ENCODE measurements around the gene TTC27.
"Not testable (repeated sequence)": the region's sequence is repeated elsewhere in the genome, so short reads cannot be mapped to it uniquely, and the experiment has no call there.

TTC27 gene

DNA sequence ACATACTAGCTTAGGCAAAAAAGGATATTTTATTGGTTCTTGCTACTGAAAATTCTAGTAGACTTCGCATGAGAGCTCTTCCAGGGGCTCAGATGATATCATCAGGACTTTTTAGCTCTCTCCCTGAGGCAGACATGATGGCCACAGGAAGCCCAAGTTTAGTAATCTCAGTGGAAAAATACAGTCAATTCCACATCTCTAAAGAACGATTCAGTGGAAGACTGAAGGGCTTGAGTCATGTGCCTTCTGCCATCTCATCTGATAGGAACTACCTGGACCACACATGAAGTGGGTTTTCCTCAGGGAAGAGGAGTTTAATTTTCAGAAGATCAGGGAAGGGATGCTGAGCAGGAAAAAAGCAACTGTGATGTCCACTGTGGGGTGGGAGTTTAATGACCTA, 117.3 kb downstream of the TTC27 start:
- H3K4me1 Mint-ChIP-seq (ENCODE audit: low read depth), result peaks cover 11% of the 10 kb centered on the region
- H3K9me3 Mint-ChIP-seq, result no peaks in the 10 kb centered on the region
- H3K27ac Mint-ChIP-seq, result peak overlapping the region; percentile 75
- peaks cover 81% of the 10 kb centered on the region for H3K36me3 Mint-ChIP-seq (ENCODE audit: low read depth)
- no peak overlapping the region for H3K4me3 Mint-ChIP-seq
- no peaks in the 10 kb centered on the region for H3K27me3 Mint-ChIP-seq

- Mint-ChIP-seq H3K4me3 (no peak overlapping the region), H3K9me3 (no peaks in the 10 kb centered on the region), H3K27me3 (no peaks in the 10 kb centered on the region), H3K4me1 (ENCODE audit: low read depth) (peaks cover 11% of the 10 kb centered on the region), H3K27ac (no peak overlapping the region), H3K36me3 (ENCODE audit: low read depth) (peaks cover 84% of the 10 kb centered on the region)
These were observed 117.8 kb downstream of the TTC27 start for GRCh38 chr2:32745675-32746074.

- Mint-ChIP-seq H3K27ac (peak overlapping the region; percentile 33), H3K4me1 (ENCODE audit: low read depth) (peaks cover 11% of the 10 kb centered on the region), H3K36me3 (ENCODE audit: low read depth) (peaks cover 84% of the 10 kb centered on the region), H3K4me3 (no peak overlapping the region), H3K27me3 (no peaks in the 10 kb centered on the region), H3K9me3 (no peaks in the 10 kb centered on the region)
These were observed 118.8 kb downstream of the TTC27 start for GRCh38 chr2:32746669-32747068.

- no peak overlapping the region for H3K4me3 Mint-ChIP-seq
- no peaks in the 10 kb centered on the region for H3K27me3 Mint-ChIP-seq
- H3K36me3 Mint-ChIP-seq (ENCODE audit: low read depth), result peaks cover 78% of the 10 kb centered on the region
- H3K4me1 Mint-ChIP-seq (ENCODE audit: low read depth), result peaks cover 11% of the 10 kb centered on the region
- H3K27ac Mint-ChIP-seq, result no peak overlapping the region
- H3K9me3 Mint-ChIP-seq, result no peaks in the 10 kb centered on the region
These were observed 120.3 kb downstream of the TTC27 start for GRCh38 chr2:32748158-32748557.

DNA sequence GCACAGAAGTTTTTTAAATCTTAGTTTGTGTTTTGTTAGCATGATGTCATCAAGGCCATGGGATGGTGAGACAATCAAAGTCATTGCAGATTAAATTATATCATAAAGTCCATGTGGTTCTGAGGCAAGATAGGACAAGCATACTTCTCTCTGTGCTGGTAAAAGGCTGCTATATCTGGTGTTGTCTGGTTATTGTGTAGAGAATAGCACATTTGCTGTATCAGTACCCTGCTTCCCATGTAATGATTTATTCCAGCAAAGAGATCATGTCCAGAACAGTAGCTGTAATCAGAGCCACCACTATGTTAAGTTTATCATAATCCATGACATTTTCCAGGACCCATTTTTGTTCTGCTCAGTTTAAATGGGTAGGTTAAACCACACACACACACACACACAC, 123.0 kb downstream of the TTC27 start:
- peaks cover 63% of the 10 kb centered on the region for H3K36me3 Mint-ChIP-seq (ENCODE audit: low read depth)
- H3K27ac Mint-ChIP-seq, result no peak overlapping the region
- H3K27me3 Mint-ChIP-seq, result no peaks in the 10 kb centered on the region
- peaks cover 7% of the 10 kb centered on the region for H3K4me1 Mint-ChIP-seq (ENCODE audit: low read depth)
- H3K4me3 Mint-ChIP-seq, result no peak overlapping the region
- H3K9me3 Mint-ChIP-seq, result no peaks in the 10 kb centered on the region

GRCh38 chr2:32752205-32752604, 124.4 kb downstream of the TTC27 start:
- H3K27ac Mint-ChIP-seq, result no peak overlapping the region
- peaks cover 18% of the 10 kb centered on the region for H3K4me1 Mint-ChIP-seq (ENCODE audit: low read depth)
- H3K9me3 Mint-ChIP-seq, result no peaks in the 10 kb centered on the region
- no peaks in the 10 kb centered on the region for H3K27me3 Mint-ChIP-seq
- peaks cover 61% of the 10 kb centered on the region for H3K36me3 Mint-ChIP-seq (ENCODE audit: low read depth)
- no peak overlapping the region for H3K4me3 Mint-ChIP-seq

DNA sequence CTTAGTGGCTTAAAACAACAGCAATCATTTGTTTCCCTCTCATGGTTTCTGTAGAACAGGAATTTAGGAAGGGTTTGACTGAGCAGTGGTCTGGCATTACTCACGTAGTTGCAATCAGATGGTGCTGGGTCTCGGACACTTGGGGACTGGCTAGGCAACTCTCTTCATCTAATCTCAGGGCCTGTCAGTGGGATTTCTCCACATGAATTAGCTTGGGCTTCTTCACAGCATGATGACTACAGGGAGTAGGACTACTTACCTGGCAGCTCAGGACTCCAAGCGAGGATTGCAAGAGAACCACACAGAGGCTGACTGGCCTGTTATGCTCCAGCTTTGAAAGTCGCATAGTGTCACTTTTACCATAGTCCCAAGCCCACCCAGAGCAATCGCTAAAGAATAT, 125.1 kb downstream of the TTC27 start:
- Mint-ChIP-seq H3K9me3 (no peaks in the 10 kb centered on the region), H3K36me3 (ENCODE audit: low read depth) (peaks cover 58% of the 10 kb centered on the region), H3K4me3 (no peak overlapping the region), H3K4me1 (ENCODE audit: low read depth) (peaks cover 21% of the 10 kb centered on the region), H3K27ac (no peak overlapping the region), H3K27me3 (no peaks in the 10 kb centered on the region)

DNA sequence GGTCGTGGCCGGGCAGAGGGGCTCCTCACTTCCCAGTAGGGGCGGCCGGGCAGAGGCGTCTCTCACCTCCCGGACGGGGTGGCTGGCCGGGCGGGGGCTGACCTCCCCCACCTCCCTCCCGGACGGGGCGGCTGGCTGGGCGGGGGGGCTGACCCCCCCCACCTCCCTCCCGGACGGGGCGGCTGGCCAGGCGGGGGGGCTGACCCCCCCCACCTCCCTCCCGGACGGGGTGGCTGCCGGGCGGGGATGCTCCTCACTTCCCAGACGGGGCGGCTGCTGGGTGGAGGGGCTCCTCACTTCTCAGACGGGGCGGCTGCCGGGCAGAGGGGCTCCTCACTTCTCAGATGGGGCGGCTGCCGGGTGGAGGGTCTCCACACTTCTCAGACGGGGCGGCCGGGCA, 126.8 kb downstream of the TTC27 start:
- not testable (repeated sequence) for H3K27me3 Mint-ChIP-seq, H3K4me3 Mint-ChIP-seq, H3K27ac Mint-ChIP-seq, H3K9me3 Mint-ChIP-seq
- H3K4me1 Mint-ChIP-seq (ENCODE audit: low read depth), result peaks cover 21% of the 10 kb centered on the region
- H3K36me3 Mint-ChIP-seq (ENCODE audit: low read depth), result peaks cover 56% of the 10 kb centered on the region

DNA sequence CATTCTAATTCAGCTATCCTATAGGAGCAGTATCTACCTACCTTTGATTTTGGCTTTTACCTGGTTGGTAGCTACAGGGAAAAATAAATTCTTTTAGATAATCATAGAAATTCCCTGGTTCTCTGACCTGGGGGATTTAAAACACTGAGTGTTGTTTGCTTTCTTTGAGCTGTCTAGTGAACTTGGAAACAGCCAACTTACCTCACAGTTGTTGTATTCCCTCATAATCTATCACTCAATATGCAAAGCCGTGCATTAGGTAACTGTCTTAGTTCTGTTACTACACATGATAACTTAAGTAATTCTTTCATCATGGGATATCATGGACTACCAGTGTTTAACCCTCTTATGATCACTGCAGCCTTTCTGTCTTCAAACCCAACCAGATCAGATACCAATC, 127.8 kb downstream of the TTC27 start:
- H3K36me3 Mint-ChIP-seq (ENCODE audit: low read depth), result peaks cover 56% of the 10 kb centered on the region
- H3K9me3 Mint-ChIP-seq, result no peaks in the 10 kb centered on the region
- no peak overlapping the region for H3K27ac Mint-ChIP-seq
- peak overlapping the region; percentile 71 for H3K4me3 Mint-ChIP-seq
- H3K4me1 Mint-ChIP-seq (ENCODE audit: low read depth), result peaks cover 21% of the 10 kb centered on the region
- no peaks in the 10 kb centered on the region for H3K27me3 Mint-ChIP-seq

DNA sequence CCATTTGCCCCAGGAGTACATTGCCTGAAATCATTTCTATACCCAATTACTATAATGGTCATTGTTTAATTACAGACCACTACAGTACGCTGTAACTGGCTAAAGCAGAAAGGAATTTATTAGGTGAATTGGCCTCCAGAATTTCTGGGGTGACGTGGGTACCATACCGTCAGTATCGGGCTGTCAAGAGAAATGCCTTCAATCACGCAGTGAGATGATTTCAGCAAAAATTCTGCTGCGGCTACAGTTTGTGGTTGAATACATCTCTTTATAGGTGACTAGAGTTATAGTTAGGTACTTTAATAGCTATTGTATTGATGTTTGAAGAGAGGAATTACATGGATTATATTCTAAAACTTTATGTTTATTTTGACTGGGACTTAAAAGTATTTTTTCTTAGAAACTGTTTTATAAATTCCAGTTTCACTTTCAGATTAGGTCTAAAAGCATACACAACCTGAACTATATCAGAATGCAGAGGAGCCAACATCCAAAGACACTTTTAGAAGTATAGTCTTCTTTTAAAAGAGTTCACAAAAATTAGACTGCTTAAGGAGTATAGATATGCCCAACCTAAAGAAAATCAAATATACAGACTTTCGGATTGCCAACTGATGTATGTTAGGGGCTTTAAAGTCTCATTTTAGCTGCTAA, 128.4 kb downstream of the TTC27 start:
- peaks cover 21% of the 10 kb centered on the region for H3K4me1 Mint-ChIP-seq (ENCODE audit: low read depth)

GRCh38 chr2:32758232-32758631, 130.4 kb downstream of the TTC27 start:
- H3K4me3 Mint-ChIP-seq, result no peak overlapping the region
- no peak overlapping the region for H3K27ac Mint-ChIP-seq
- peaks cover 60% of the 10 kb centered on the region for H3K36me3 Mint-ChIP-seq (ENCODE audit: low read depth)
- H3K9me3 Mint-ChIP-seq, result no peaks in the 10 kb centered on the region
- H3K27me3 Mint-ChIP-seq, result no peaks in the 10 kb centered on the region
- H3K4me1 Mint-ChIP-seq (ENCODE audit: low read depth), result peaks cover 21% of the 10 kb centered on the region

More for the DNA sequence above, 128.4 kb downstream of the TTC27 start:
- H3K36me3 Mint-ChIP-seq (ENCODE audit: low read depth), result peaks cover 56% of the 10 kb centered on the region
- no peaks in the 10 kb centered on the region for H3K9me3 Mint-ChIP-seq
- no peaks in the 10 kb centered on the region for H3K27me3 Mint-ChIP-seq
- no peak overlapping the region for H3K27ac Mint-ChIP-seq
- peak overlapping the region; percentile 71 for H3K4me3 Mint-ChIP-seq

- Mint-ChIP-seq H3K27me3 (no peaks in the 10 kb centered on the region), H3K9me3 (no peaks in the 10 kb centered on the region), H3K4me1 (ENCODE audit: low read depth) (peaks cover 16% of the 10 kb centered on the region), H3K36me3 (ENCODE audit: low read depth) (peaks cover 58% of the 10 kb centered on the region), H3K27ac (no peak overlapping the region), H3K4me3 (no peak overlapping the region)
These were observed 132.8 kb downstream of the TTC27 start for GRCh38 chr2:32760628-32761027.

GRCh38 chr2:32768387-32769174, 140.7 kb downstream of the TTC27 start:
- Mint-ChIP-seq H3K27me3 (no peaks in the 10 kb centered on the region), H3K27ac (no peak overlapping the region), H3K4me1 (ENCODE audit: low read depth) (peaks cover 13% of the 10 kb centered on the region), H3K9me3 (no peaks in the 10 kb centered on the region), H3K36me3 (ENCODE audit: low read depth) (peaks cover 17% of the 10 kb centered on the region), H3K4me3 (no peak overlapping the region)

- Mint-ChIP-seq H3K4me1 (ENCODE audit: low read depth) (peaks cover 15% of the 10 kb centered on the region), H3K9me3 (no peaks in the 10 kb centered on the region), H3K27ac (no peak overlapping the region), H3K4me3 (no peak overlapping the region), H3K36me3 (ENCODE audit: low read depth) (peaks cover 24% of the 10 kb centered on the region), H3K27me3 (no peaks in the 10 kb centered on the region)
These were observed 142.5 kb downstream of the TTC27 start for GRCh38 chr2:32770360-32770759.

GRCh38 chr2:32772638-32773447, 145.0 kb downstream of the TTC27 start:
- Mint-ChIP-seq H3K4me3 (no peak overlapping the region), H3K9me3 (no peaks in the 10 kb centered on the region), H3K27ac (no peak overlapping the region), H3K4me1 (ENCODE audit: low read depth) (peaks cover 18% of the 10 kb centered on the region), H3K36me3 (ENCODE audit: low read depth) (peaks cover 42% of the 10 kb centered on the region), H3K27me3 (no peaks in the 10 kb centered on the region)

All from stimulated activated naive CD8-positive, alpha-beta T cell treated with anti-CD3 and anti-CD28 coated beads, Interleukin-15, Interleukin-2, amounts not matched to agents 100 ng/mL and 50 ng/mL, for 24 hours (primary cell).